Astrocyte (in vitro differentiated cells and primary cell): Measurements from ENCODE around the gene OSM. TPM values are rescaled to one million over a fixed set of nuclear protein-coding genes. Genes with fewer than 3 reads are reported as not detected.

ENCODE experiments used
- DNase-seq: peaks from one replicate; pipeline ENCODE4 v3.0.0-alpha.2; 2010; ENCODE audit warnings: low read depth
- FAIRE-seq: peaks from 2 replicates; lab custom pipeline; 2011; peaks lifted over from hg19 to GRCh38; lab: Jason Lieb, UNC
- H2AFZ ChIP-seq: 2 replicates; pipeline ENCODE4 v1.6.0; 2012; ENCODE audit warnings: low read depth, low read length, inconsistent platforms
- H3K27ac ChIP-seq: 2 replicates; pipeline ENCODE4 v1.5.1; 2011; ENCODE audit warnings: low read depth, low read length, inconsistent platforms
- H3K27me3 ChIP-seq: 2 replicates; pipeline ENCODE4 v1.6.0; 2011; ENCODE audit warnings: low read length, inconsistent platforms; ENCODE audit not compliant: insufficient read depth
- H3K36me3 ChIP-seq: 2 replicates; pipeline ENCODE4 v1.5.1; 2011; ENCODE audit warnings: low read length, inconsistent platforms; ENCODE audit not compliant: insufficient read depth
- H3K4me1 ChIP-seq: 2 replicates; pipeline ENCODE4 v1.5.1; 2011; ENCODE audit warnings: low read length, inconsistent platforms; ENCODE audit not compliant: insufficient read depth
- H3K4me2 ChIP-seq: 2 replicates; pipeline ENCODE4 v1.6.0; 2012; ENCODE audit warnings: low read length, inconsistent platforms
- H3K4me3 ChIP-seq: 2 replicates; pipeline ENCODE4 v1.5.1; 2011; ENCODE audit warnings: low read depth, mild to moderate bottlenecking, low read length, inconsistent platforms; ENCODE audit not compliant: insufficient read depth
- H3K79me2 ChIP-seq: 2 replicates; pipeline ENCODE4 v1.6.0; 2012; ENCODE audit warnings: mild to moderate bottlenecking, low read length, inconsistent platforms; ENCODE audit not compliant: insufficient read depth
- H3K9ac ChIP-seq: 2 replicates; pipeline ENCODE4 v1.6.0; 2012; ENCODE audit warnings: mild to moderate bottlenecking, low read length, inconsistent platforms
- H3K9me3 ChIP-seq: 2 replicates; pipeline ENCODE4 v1.5.1; 2012; ENCODE audit warnings: low read depth, mild to moderate bottlenecking, low read length, inconsistent platforms; ENCODE audit not compliant: insufficient read depth
- H4K20me1 ChIP-seq: 2 replicates; pipeline ENCODE4 v1.6.0; 2012; ENCODE audit warnings: low read length, inconsistent platforms; ENCODE audit not compliant: insufficient read depth
- H3K27ac Mint-ChIP-seq: one replicate; pipeline ENCODE4 v1.8.0; 2021; ENCODE audit warnings: mild to moderate bottlenecking, mixed read lengths; ENCODE audit not compliant: unreplicated experiment
- H3K27me3 Mint-ChIP-seq: one replicate; pipeline ENCODE4 v1.8.0; 2021; ENCODE audit warnings: low read depth, mixed read lengths; ENCODE audit not compliant: unreplicated experiment
- H3K36me3 Mint-ChIP-seq: one replicate; pipeline ENCODE4 v1.8.0; 2021; ENCODE audit warnings: low read depth, mixed read lengths; ENCODE audit not compliant: unreplicated experiment
- H3K4me1 Mint-ChIP-seq: one replicate; pipeline ENCODE4 v1.8.0; 2021; ENCODE audit warnings: low read depth, mixed read lengths; ENCODE audit not compliant: unreplicated experiment
- H3K4me3 Mint-ChIP-seq: one replicate; pipeline ENCODE4 v1.8.0; 2021; ENCODE audit warnings: mild to moderate bottlenecking, moderate library complexity, mixed read lengths; ENCODE audit not compliant: unreplicated experiment
- H3K9me3 Mint-ChIP-seq: one replicate; pipeline ENCODE4 v1.8.0; 2021; ENCODE audit warnings: mild to moderate bottlenecking, mixed read lengths; ENCODE audit not compliant: unreplicated experiment
- CTCF ChIP-seq: IDR thresholded peaks from 2 replicates; pipeline ENCODE4 v1.5.1; 2011; ENCODE audit warnings: low read depth, mild to moderate bottlenecking, inconsistent platforms, low read length, moderate library complexity; ENCODE audit not compliant: insufficient read depth
- EZH2 ChIP-seq: IDR thresholded peaks from 2 replicates; pipeline ENCODE4 v1.6.1; 2012; ENCODE audit warnings: mild to moderate bottlenecking, low read length, inconsistent platforms; ENCODE audit not compliant: insufficient read depth
- total RNA-seq: library from RNA; stranded (reverse); gene quantifications from 2 replicates; pipeline ENCODE4 v1.2.1, GENCODE V29; 2021

Gene OSM
- total RNA-seq, 1 donor from 2014 or later: not detected

DNA sequence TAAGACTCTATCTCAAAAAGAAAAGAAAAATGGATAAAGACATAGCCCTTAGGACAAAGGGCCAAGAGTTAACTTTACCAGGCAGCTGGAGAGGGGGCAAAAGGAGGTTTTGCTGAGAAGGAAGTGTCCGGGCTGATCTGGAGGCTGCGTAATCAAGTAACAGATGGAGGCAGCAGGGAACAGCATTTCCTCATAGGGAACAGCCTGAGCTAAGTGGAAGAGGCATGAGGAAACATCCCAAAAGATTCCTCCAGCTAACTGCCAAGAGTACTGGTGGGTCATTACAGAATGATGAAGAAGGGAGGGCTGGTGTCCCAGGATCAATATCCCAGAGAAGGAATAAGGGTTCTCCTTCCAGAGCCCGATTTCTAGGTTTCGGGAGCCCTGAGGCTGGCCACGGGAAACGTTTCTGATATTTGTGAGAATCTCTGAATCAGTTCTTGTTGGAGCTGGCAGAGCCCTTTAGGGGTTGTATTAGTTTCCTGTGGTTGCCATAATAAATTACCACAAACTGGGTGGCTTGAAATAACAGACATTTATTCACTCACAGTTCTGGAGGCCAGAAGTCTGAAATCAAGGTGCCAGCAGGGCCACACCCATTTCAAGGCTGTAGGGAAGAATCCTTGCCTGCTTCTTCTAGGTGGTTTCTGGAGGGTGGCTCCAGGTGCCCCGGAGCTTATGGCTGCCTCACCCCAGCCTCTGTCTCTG, 41.3 kb downstream of the OSM start:
- Mint-ChIP-seq H3K27me3 (peaks cover 2% of the 10 kb centered on the region), H3K36me3 (no peaks in the 10 kb centered on the region), H3K4me1 (peaks cover 42% of the 10 kb centered on the region), H3K9me3 (no peaks in the 10 kb centered on the region), H3K27ac (peak overlapping the region; percentile 92), H3K4me3 (no peak overlapping the region)
- H3K9ac ChIP-seq: peak overlapping the region; percentile 67
- FAIRE-seq: no peak
- H3K79me2 ChIP-seq: no peaks in the 10 kb centered on the region
- no peaks in the 10 kb centered on the region for H3K36me3 ChIP-seq
- H4K20me1 ChIP-seq: no peaks in the 10 kb centered on the region
- H2AFZ ChIP-seq: no peak overlapping the region
- no peak for TF ChIP-seq EZH2
- TF ChIP-seq CTCF: no peak
- H3K9me3 ChIP-seq: no peaks in the 10 kb centered on the region
- no peak for DNase-seq
- H3K4me3 ChIP-seq: no peak overlapping the region
- no peaks in the 10 kb centered on the region for H3K27me3 ChIP-seq
- peaks cover 40% of the 10 kb centered on the region for H3K4me1 ChIP-seq
- no peak overlapping the region for H3K4me2 ChIP-seq
- H3K27ac ChIP-seq: peak overlapping the region; percentile 69

DNA sequence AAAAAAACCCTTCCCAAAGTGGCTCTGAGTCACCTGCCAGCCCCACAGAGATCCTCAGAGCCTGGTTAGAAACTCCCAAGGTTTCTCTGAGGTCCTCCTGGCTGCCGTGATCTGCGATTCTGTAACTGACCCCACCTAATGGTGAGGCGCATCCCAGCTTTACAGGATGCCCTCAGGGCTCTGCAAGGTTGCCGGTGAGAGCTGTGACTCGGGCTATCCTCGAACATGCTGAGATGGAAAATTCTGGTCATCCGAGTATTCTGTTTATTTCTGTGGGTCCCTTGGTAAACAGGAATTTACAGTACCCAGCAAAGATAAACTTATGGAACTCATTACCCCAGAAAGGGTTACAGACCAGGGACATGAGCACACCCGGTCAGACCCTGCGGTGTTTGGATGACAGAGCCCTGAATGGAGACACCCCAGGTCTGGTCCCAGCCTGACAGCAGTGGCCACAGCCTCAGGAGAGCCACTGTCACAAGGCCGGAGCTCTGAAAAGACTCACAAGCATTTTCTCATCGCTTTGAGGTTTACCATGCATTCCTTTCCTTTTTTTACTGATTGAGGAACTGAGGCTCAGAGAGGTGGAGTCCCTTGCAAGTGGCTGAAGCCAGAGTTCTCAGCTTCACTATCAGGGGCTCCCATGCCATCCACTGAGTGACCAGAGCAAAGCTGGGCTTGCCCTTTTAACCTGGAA, 42.3 kb downstream of the OSM start:
- no peak overlapping the region for H3K4me3 Mint-ChIP-seq
- Histone ChIP-seq H3K4me1 (peaks cover 40% of the 10 kb centered on the region), H4K20me1 (no peaks in the 10 kb centered on the region), H3K27ac (peak overlapping the region; percentile 69), H3K4me3 (no peak overlapping the region), H3K27me3 (no peaks in the 10 kb centered on the region), H2AFZ (no peak overlapping the region), H3K9ac (peak overlapping the region; percentile 67), H3K36me3 (no peaks in the 10 kb centered on the region), H3K79me2 (no peaks in the 10 kb centered on the region), H3K4me2 (peak overlapping the region; percentile 7), H3K9me3 (no peaks in the 10 kb centered on the region)
- FAIRE-seq (no peak), DNase-seq (peak; percentile 68)
- peak overlapping the region; percentile 92 for H3K27ac Mint-ChIP-seq
- H3K36me3 Mint-ChIP-seq: no peaks in the 10 kb centered on the region
- H3K9me3 Mint-ChIP-seq: no peaks in the 10 kb centered on the region
- H3K4me1 Mint-ChIP-seq: peaks cover 42% of the 10 kb centered on the region
- peaks cover 2% of the 10 kb centered on the region for H3K27me3 Mint-ChIP-seq
- no peak for TF ChIP-seq CTCF

DNA sequence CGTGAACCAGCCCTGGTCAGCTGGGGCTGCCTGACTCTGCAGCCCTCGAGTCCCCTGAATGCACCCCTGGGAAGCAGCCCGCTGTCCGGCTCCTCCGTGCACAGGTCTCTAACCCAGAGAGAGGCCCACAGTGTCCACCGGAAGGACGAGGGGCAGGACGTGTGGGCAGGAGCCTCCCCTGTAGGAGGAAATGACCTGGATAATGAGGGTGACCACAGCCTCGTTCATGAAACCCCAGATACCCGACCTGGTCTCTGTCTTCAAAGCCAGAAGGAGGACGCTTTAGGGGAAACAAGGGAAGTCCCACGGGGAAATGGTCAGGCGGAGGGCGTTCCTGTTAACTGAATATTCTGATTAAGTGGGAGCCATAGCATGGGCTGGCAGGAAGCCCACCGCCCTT, 43.3 kb downstream of the OSM start:
- TF ChIP-seq EZH2: no peak
- TF ChIP-seq CTCF: no peak
- H2AFZ ChIP-seq: peak overlapping the region; percentile 15
- H3K4me2 ChIP-seq: peak overlapping the region; percentile 5
- peaks cover 30% of the 10 kb centered on the region for H3K4me1 ChIP-seq
- FAIRE-seq (no peak), DNase-seq (no peak)
- H3K27me3 Mint-ChIP-seq: peaks cover 2% of the 10 kb centered on the region
- no peaks in the 10 kb centered on the region for H4K20me1 ChIP-seq
- no peak overlapping the region for H3K4me3 Mint-ChIP-seq
- no peaks in the 10 kb centered on the region for H3K27me3 ChIP-seq
- peaks cover 38% of the 10 kb centered on the region for H3K4me1 Mint-ChIP-seq
- peak overlapping the region; percentile 67 for H3K9ac ChIP-seq
- no peaks in the 10 kb centered on the region for H3K36me3 Mint-ChIP-seq
- no peak overlapping the region for H3K27ac Mint-ChIP-seq
- no peaks in the 10 kb centered on the region for H3K79me2 ChIP-seq
- H3K9me3 ChIP-seq: no peaks in the 10 kb centered on the region
- H3K27ac ChIP-seq: peak overlapping the region; percentile 69
- no peaks in the 10 kb centered on the region for H3K9me3 Mint-ChIP-seq
- H3K4me3 ChIP-seq: no peak overlapping the region
- H3K36me3 ChIP-seq: no peaks in the 10 kb centered on the region
